Activated CD4-positive, CD25-positive, alpha-beta regulatory T cell treated with anti-CD3 and anti-CD28 coated beads, Interleukin-2, amount 50 U/mL, for 72 hours (primary cell): ENCODE results near the gene TAF3.
"Not testable (repeated sequence)": the region's sequence is repeated elsewhere in the genome, so short reads cannot be mapped to it uniquely, and the experiment has no call there.

Experiments used
- DNase-seq: peaks from one replicate; pipeline ENCODE4 v3.0.0; 2021

Gene TAF3

GRCh38 chr10:7984325-7984724, 166.0 kb downstream of the TAF3 start:
- no peak for DNase-seq

GRCh38 chr10:7984896-7985295, 166.6 kb downstream of the TAF3 start:
- DNase-seq, result no peak

- DNase-seq, result no peak
These were observed 168.5 kb downstream of the TAF3 start for GRCh38 chr10:7986851-7987250.

GRCh38 chr10:7988989-7989388, 170.7 kb downstream of the TAF3 start:
- DNase-seq, result no peak

- no peak for DNase-seq
These were observed 180.5 kb downstream of the TAF3 start for GRCh38 chr10:7998831-7999230.

- DNase-seq, result no peak
These were observed 186.2 kb downstream of the TAF3 start for GRCh38 chr10:8004469-8005000.

- no peak for DNase-seq
These were observed 188.1 kb downstream of the TAF3 start for GRCh38 chr10:8006274-8006999.

GRCh38 chr10:8009031-8009430, 190.7 kb downstream of the TAF3 start:
- DNase-seq, result no peak

GRCh38 chr10:8013006-8013405, 194.7 kb downstream of the TAF3 start:
- DNase-seq, result no peak

- DNase-seq, result no peak
These were observed 195.3 kb downstream of the TAF3 start for GRCh38 chr10:8013619-8014018.

- no peak for DNase-seq
These were observed 196.3 kb downstream of the TAF3 start for GRCh38 chr10:8014649-8015048.

- DNase-seq, result no peak
These were observed 199.0 kb downstream of the TAF3 start for GRCh38 chr10:8017277-8017676.

- no peak for DNase-seq
These were observed 205.0 kb downstream of the TAF3 start for GRCh38 chr10:8023321-8023720.

- no peak for DNase-seq
These were observed 205.5 kb downstream of the TAF3 start for GRCh38 chr10:8023851-8024250.

- DNase-seq, result no peak
These were observed 208.3 kb downstream of the TAF3 start for GRCh38 chr10:8026349-8027259.

- not testable (repeated sequence) for DNase-seq
These were observed 212.9 kb downstream of the TAF3 start for GRCh38 chr10:8031211-8031610.

GRCh38 chr10:8032558-8032957, 214.3 kb downstream of the TAF3 start:
- no peak for DNase-seq

GRCh38 chr10:8033812-8034465, 215.6 kb downstream of the TAF3 start:
- DNase-seq, result no peak

- no peak for DNase-seq
These were observed 216.2 kb downstream of the TAF3 start for GRCh38 chr10:8034466-8035005.

GRCh38 chr10:8035006-8035640, 216.8 kb downstream of the TAF3 start:
- no peak for DNase-seq

- peak; percentile 34 for DNase-seq
These were observed 217.6 kb downstream of the TAF3 start for GRCh38 chr10:8035641-8036470.
